IPS-20b (cell line): ENCODE results near the gene GEMIN7.

Source experiments
- H3K27ac ChIP-seq: one replicate; pipeline ENCODE4 v1.5.1; 2013; ENCODE audit warnings: low read length
- H3K27me3 ChIP-seq: 2 replicates; pipeline ENCODE4 v1.6.1; 2013; ENCODE audit warnings: mild to moderate bottlenecking, low read length, inconsistent platforms; ENCODE audit not compliant: insufficient read depth
- H3K36me3 ChIP-seq: 2 replicates; pipeline ENCODE4 v1.6.1; 2013; ENCODE audit warnings: low read depth, mild to moderate bottlenecking, inconsistent platforms, low read length, moderate library complexity; ENCODE audit not compliant: insufficient read depth
- H3K4me1 ChIP-seq: 2 replicates; pipeline ENCODE4 v1.6.1; 2013; ENCODE audit warnings: mild to moderate bottlenecking, control low read depth, inconsistent platforms, low read length, moderate library complexity; ENCODE audit not compliant: insufficient read depth
- H3K4me3 ChIP-seq: 2 replicates; pipeline ENCODE4 v1.5.1; 2013; ENCODE audit warnings: mild to moderate bottlenecking, low read length, inconsistent platforms
- H3K9ac ChIP-seq: 2 replicates; pipeline ENCODE4 v1.6.1; 2013; ENCODE audit warnings: low read depth, mild to moderate bottlenecking, inconsistent platforms, low read length, moderate library complexity
- H3K9me3 ChIP-seq: 2 replicates; pipeline ENCODE4 v1.6.1; 2013; ENCODE audit warnings: mild to moderate bottlenecking, low read depth, low read length, inconsistent platforms; ENCODE audit not compliant: insufficient read depth

GEMIN7 gene

DNA sequence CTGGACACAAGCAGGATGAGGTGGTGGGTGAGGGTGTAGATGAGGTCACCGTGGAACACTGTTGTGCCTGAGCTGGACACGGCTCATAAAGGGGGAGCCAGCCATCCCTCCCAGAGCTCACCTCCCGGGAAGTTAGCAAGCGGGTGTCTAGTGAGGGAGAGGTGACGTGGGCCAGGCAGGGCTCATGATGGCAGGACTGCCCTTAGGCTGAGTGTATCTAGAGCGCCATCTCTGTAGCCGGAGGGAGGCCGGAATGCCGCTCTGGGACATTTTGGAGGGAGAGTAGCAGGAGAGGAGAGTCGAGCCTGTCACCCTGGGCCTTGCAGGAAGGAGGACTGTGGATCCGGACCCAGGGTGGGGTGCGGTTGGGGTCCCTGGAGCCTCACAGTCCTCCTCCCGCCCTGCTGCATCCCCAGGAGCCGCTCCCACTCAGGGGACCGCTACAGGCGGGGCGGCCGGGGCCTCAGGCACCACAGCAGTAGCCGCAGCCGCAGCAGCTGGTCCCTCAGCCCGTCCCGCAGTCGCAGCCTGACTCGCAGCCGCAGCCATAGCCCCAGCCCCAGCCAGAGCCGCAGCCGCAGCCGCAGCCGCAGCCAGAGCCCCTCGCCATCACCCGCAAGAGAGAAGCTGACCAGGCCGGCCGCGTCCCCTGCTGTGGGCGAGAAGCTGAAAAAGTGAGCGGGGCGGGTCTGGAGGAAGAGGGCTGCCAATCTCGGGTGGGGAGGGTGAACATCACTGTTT lies 12.0 kb upstream of the GEMIN7 start:
- H3K4me1 ChIP-seq: no peaks in the 10 kb centered on the region
- no peak overlapping the region for H3K27ac ChIP-seq
- H3K9me3 ChIP-seq: no peaks in the 10 kb centered on the region
- no peaks in the 10 kb centered on the region for H3K27me3 ChIP-seq
- H3K36me3 ChIP-seq: peaks cover 70% of the 10 kb centered on the region
- H3K9ac ChIP-seq: no peak overlapping the region
- no peak overlapping the region for H3K4me3 ChIP-seq

- Histone ChIP-seq H3K27me3 (no peaks in the 10 kb centered on the region), H3K27ac (no peak overlapping the region), H3K36me3 (peaks cover 72% of the 10 kb centered on the region), H3K9me3 (no peaks in the 10 kb centered on the region), H3K4me1 (no peaks in the 10 kb centered on the region), H3K9ac (no peak overlapping the region), H3K4me3 (no peak overlapping the region)
These were observed 11.0 kb upstream of the GEMIN7 start for GRCh38 chr19:45068041-45068440.

DNA sequence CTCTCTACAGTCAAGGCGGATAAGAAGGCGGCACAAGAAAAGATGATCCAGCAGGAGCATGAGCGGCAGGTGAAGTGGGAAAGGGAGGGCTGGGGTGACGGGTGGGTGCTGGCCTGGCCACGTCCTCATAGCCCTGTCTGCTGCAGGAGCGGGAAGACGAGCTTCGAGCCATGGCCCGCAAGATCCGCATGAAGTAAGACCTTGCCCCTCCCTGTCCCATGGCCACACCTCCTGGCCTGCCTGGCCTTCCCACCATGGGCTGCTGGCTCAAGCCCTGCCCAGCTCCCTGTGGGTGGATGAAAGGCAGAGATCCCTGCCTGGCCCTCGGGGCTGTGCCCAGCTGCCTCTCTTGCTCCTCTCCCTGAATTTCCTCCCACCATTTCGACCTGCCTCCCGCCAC lies 10.0 kb upstream of the GEMIN7 start:
- Histone ChIP-seq H3K9me3 (no peaks in the 10 kb centered on the region), H3K4me3 (no peak overlapping the region), H3K9ac (no peak overlapping the region), H3K27me3 (no peaks in the 10 kb centered on the region), H3K27ac (no peak overlapping the region), H3K4me1 (no peaks in the 10 kb centered on the region), H3K36me3 (peaks cover 64% of the 10 kb centered on the region)

DNA sequence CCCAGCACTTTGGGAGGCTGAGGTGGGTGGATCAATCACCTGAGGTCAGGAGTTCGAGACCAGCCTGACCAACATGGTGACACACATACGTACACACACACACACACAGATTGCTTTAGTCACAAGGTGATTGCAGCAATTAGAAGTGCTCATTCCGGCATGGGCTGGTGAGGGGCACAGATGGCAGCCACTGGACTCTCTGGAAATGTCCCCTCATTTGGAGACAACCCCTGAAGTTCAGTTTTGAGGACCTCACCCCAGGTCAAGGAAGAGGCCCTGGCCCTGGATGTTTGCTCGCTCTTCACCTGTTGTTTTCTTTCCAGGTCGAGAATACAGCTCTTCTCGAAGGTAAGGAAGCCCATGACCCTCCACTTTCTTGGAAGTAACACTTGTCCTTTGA lies 8.8 kb upstream of the GEMIN7 start:
- Histone ChIP-seq H3K27ac (no peak overlapping the region), H3K36me3 (peaks cover 58% of the 10 kb centered on the region), H3K4me1 (peaks cover 6% of the 10 kb centered on the region)

DNA sequence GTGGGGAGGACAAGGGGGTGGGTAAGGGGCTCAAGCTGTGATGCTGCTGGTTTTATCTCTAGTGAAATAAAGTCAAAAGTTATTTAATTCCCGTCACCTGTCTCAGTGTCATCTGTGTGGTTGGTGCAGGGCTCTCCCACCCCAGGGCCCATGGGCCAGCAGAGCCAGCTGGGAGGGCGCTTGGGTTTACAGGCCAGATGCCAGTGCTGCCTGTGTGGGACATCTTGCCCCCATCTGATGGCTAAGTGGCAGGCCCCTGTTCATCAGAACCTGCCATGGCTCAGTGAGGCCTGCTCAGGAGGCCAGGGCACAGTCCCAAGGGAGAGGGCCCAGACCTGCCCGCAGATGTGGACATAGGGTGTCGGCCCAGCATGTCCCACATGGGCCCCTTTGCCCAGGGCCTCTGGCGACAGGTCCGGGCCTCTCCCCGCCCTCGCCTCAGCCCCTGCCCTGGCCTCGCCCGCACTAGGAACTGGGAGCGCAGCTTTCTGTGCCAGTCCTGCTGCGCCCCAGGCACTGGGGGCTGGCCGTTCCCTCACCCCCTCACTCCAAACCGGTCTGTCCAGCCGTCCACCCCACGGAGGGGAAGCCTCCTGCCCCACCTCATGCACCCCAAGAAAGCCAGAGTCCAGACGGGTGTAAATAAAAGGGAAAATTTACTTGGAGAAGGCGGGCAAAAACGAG lies 8.1 kb upstream of the GEMIN7 start:
- peaks cover 6% of the 10 kb centered on the region for H3K4me1 ChIP-seq
- no peak overlapping the region for H3K9ac ChIP-seq
- H3K27ac ChIP-seq: no peak overlapping the region
- H3K27me3 ChIP-seq: peaks cover 4% of the 10 kb centered on the region; the same call in 1 of the 2 replicates
- H3K36me3 ChIP-seq: peaks cover 52% of the 10 kb centered on the region
- no peak overlapping the region for H3K4me3 ChIP-seq
- H3K9me3 ChIP-seq: no peaks in the 10 kb centered on the region

More for the DNA sequence above, 8.8 kb upstream of the GEMIN7 start:
- Histone ChIP-seq H3K9ac (no peak overlapping the region), H3K9me3 (no peaks in the 10 kb centered on the region), H3K27me3 (no peaks in the 10 kb centered on the region), H3K4me3 (no peak overlapping the region)

DNA sequence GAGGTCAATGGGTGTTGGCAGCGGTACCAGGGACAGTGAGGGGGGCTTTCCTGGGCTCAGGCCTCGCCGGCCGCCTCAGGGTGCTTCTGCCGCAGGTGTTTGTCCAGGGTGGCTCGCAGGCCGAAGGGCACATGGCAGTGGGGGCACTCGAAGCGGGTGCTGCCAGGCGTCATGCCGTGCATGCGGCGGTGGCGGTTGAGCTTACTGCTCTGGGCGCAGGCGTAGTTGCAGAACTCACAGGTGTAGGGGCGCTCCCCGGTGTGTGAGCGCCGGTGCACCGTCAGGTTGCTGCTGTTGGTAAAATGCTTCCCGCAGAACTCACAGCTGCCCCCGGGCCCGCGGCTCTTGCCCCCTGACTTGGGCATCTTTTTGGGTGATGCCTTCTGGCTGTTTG lies 7.5 kb upstream of the GEMIN7 start:
- no peak overlapping the region for H3K4me3 ChIP-seq
- peaks cover 50% of the 10 kb centered on the region for H3K36me3 ChIP-seq
- H3K27me3 ChIP-seq: peaks cover 5% of the 10 kb centered on the region; the same call in 1 of the 2 replicates
- H3K27ac ChIP-seq: no peak overlapping the region
- H3K9me3 ChIP-seq: no peaks in the 10 kb centered on the region
- H3K4me1 ChIP-seq: peaks cover 7% of the 10 kb centered on the region
- H3K9ac ChIP-seq: no peak overlapping the region

DNA sequence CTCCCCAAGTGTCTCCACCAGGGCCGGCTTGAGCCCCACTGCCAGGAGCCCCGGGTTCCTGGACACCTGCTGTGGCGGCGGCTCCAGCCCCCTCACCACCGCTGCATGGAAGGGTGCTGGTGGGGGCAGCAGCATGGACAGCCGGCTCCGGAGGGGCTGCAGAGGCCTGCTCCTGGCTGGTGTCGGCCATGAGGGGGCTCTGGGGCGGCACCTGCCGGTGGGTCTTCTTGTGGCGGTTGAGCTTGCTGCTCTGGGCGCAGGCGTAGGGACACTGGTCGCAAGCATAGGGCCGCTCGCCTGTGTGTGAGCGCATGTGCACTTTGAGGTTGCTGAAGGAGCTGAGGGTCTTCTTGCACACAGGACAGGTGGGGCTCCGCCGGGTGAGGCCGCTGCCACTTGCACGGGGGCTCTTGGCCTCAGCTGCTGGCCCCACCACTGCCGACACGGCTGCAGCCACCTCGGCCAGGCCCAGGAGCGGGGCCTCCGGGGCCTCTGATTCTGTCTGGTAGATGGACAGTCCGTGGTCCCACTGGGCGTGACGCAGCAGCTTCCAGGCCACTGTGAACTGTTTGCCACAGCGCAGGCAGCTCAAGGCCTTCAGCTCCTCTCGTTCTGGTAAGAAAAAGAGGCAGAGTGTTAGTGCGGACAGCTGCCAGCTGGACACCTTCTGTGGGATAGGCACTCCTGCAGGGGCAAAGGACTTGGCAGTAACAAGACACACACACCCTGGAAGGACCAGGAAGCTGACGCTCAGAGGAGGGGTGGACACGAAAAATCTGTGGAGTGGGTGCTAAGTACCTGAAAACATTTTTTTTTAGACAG lies 6.9 kb upstream of the GEMIN7 start:
- H3K4me1 ChIP-seq: peaks cover 13% of the 10 kb centered on the region
- no peak overlapping the region for H3K9ac ChIP-seq
- H3K4me3 ChIP-seq: no peak overlapping the region
- H3K36me3 ChIP-seq: peaks cover 44% of the 10 kb centered on the region
- no peaks in the 10 kb centered on the region for H3K9me3 ChIP-seq
- no peak overlapping the region for H3K27ac ChIP-seq
- peaks cover 5% of the 10 kb centered on the region; the same call in 1 of the 2 replicates for H3K27me3 ChIP-seq

- Histone ChIP-seq H3K27ac (no peak overlapping the region), H3K9me3 (no peaks in the 10 kb centered on the region), H3K4me1 (peaks cover 22% of the 10 kb centered on the region), H3K36me3 (peaks cover 31% of the 10 kb centered on the region), H3K4me3 (peak overlapping the region; percentile 84), H3K9ac (peak overlapping the region; percentile 60; the same call in 1 of the 2 replicates), H3K27me3 (peaks cover 5% of the 10 kb centered on the region; the same call in 1 of the 2 replicates)
These were observed 4.2 kb upstream of the GEMIN7 start for GRCh38 chr19:45074744-45075300.

GRCh38 chr19:45075301-45076028 lies 3.6 kb upstream of the GEMIN7 start:
- H3K9me3 ChIP-seq: no peaks in the 10 kb centered on the region
- H3K36me3 ChIP-seq: peaks cover 24% of the 10 kb centered on the region
- H3K4me1 ChIP-seq: peaks cover 22% of the 10 kb centered on the region
- H3K27me3 ChIP-seq: peaks cover 5% of the 10 kb centered on the region; the same call in 1 of the 2 replicates
- peak overlapping the region; percentile 70; the same call in 1 of the 2 replicates for H3K9ac ChIP-seq
- no peak overlapping the region for H3K27ac ChIP-seq
- H3K4me3 ChIP-seq: peak overlapping the region; percentile 84

- Histone ChIP-seq H3K27ac (no peak within 1 kb of the TSS), H3K36me3 (peaks cover 18% of the 10 kb centered on the region), H3K9ac (peak within 1 kb of the TSS; percentile 70; the same call in 1 of the 2 replicates), H3K4me3 (peak within 1 kb of the TSS; percentile 84), H3K9me3 (no peaks in the 10 kb centered on the region), H3K4me1 (peaks cover 27% of the 10 kb centered on the region), H3K27me3 (peaks cover 5% of the 10 kb centered on the region; the same call in 1 of the 2 replicates)
These were observed 2.8 kb upstream of the GEMIN7 start, which contains the start of gene ZNF296 for GRCh38 chr19:45076029-45076850. ZNF296 (minus strand) TSS chr19:45076478; CDS start chr19:45076373, 105 bp downstream.
